HepG2 (cell line): ENCODE results near the gene F12. TPM values are rescaled to one million over a fixed set of nuclear protein-coding genes. Genes with fewer than 3 reads are reported as not detected.

Experiments used
- AKAP8 ChIP-seq: sonication (generic); formaldehyde crosslinking; IDR thresholded peaks from 2 replicates; pipeline ENCODE4 v1.5.1; 2020; ENCODE audit warnings: mild to moderate bottlenecking, missing genetic modification reagents
- FOXJ3 ChIP-seq: sonication (generic); formaldehyde crosslinking; IDR thresholded peaks from 2 replicates; pipeline ENCODE4 v1.4.0; 2020; ENCODE audit warnings: missing genetic modification reagents, mild to moderate bottlenecking, borderline replicate concordance
- HES4 ChIP-seq: sonication (generic); formaldehyde crosslinking; IDR thresholded peaks from 2 replicates; pipeline ENCODE4 v1.9.0; 2021; ENCODE audit warnings: mild to moderate bottlenecking, missing genetic modification reagents, borderline replicate concordance
- HNRNPK ChIP-seq: fragments of 200-400 bp; formaldehyde crosslinking; IDR thresholded peaks from 2 replicates; pipeline ENCODE4 v1.6.1; 2018; ENCODE audit warnings: low read length, low read depth, moderate library complexity, mild to moderate bottlenecking; ENCODE audit not compliant: poor library complexity, severe bottlenecking
- IRX3 ChIP-seq: sonication (generic); formaldehyde crosslinking; IDR thresholded peaks from 2 replicates; pipeline ENCODE4 v1.8.1; 2023; ENCODE audit warnings: mild to moderate bottlenecking, low read depth, missing genetic modification reagents, borderline replicate concordance
- KLF16 ChIP-seq, 2 experiments: sonication (generic) in 1 of 2; formaldehyde crosslinking in 1 of 2; IDR thresholded peaks; 2 replicates each; pipeline versions ENCODE4 v1.6.1 to v1.8.0; 2016 to 2023; ENCODE audit warnings: missing genetic modification reagents in 2 of 2, missing compliant biosample characterization in 1 of 2
- MAZ ChIP-seq, 2 experiments: sonication (generic) in 1 of 2; formaldehyde crosslinking in 1 of 2; IDR thresholded peaks; 2 replicates each; pipeline versions ENCODE4 v1.5.0 to v1.6.1; 2012 to 2020; ENCODE audit warnings: low read depth in 2 of 2, mild to moderate bottlenecking in 2 of 2, borderline replicate concordance in 1 of 2, improper control_type of control experiment in 1 of 2, low read length in 1 of 2, missing genetic modification reagents in 1 of 2, moderate library complexity in 1 of 2
- PHF5A ChIP-seq: IDR thresholded peaks from one replicate; pipeline ENCODE4 v1.6.1; 2018; ENCODE audit warnings: low read depth, missing genetic modification reagents; ENCODE audit not compliant: unreplicated experiment
- PREB ChIP-seq: sonication (generic); formaldehyde crosslinking; IDR thresholded peaks from 2 replicates; pipeline ENCODE4 v1.4.0; 2020; ENCODE audit warnings: missing genetic modification reagents
- PTBP1 ChIP-seq: fragments of 200-400 bp; formaldehyde crosslinking; IDR thresholded peaks from 2 replicates; pipeline ENCODE4 v1.6.1; 2018; ENCODE audit warnings: low read length, low read depth; ENCODE audit not compliant: poor library complexity, severe bottlenecking
- RARG ChIP-seq: sonication (generic); formaldehyde crosslinking; IDR thresholded peaks from 2 replicates; pipeline ENCODE4 v1.4.0; 2020; ENCODE audit warnings: low read depth, mild to moderate bottlenecking, missing genetic modification reagents
- SPEN ChIP-seq: sonication (generic); formaldehyde crosslinking; IDR thresholded peaks from 2 replicates; pipeline ENCODE4 v1.5.1; 2020; ENCODE audit warnings: low read depth, mild to moderate bottlenecking, missing genetic modification reagents
- TFDP2 ChIP-seq: sonication (generic); formaldehyde crosslinking; IDR thresholded peaks from 2 replicates; pipeline ENCODE4 v1.4.0; 2020; ENCODE audit warnings: missing genetic modification reagents
- ZGPAT ChIP-seq: IDR thresholded peaks from 2 replicates; pipeline ENCODE4 v1.6.1; 2016; ENCODE audit warnings: mild to moderate bottlenecking
- ZMYM4 ChIP-seq: sonication (generic); formaldehyde crosslinking; IDR thresholded peaks from 2 replicates; pipeline ENCODE4 v1.8.1; 2023; ENCODE audit warnings: mild to moderate bottlenecking, missing genetic modification reagents
- ZNF333 ChIP-seq: sonication (generic); formaldehyde crosslinking; IDR thresholded peaks from 2 replicates; pipeline ENCODE4 v1.4.0; 2020; ENCODE audit warnings: mild to moderate bottlenecking, missing genetic modification reagents, borderline replicate concordance
- ZNF557 ChIP-seq: sonication (generic); formaldehyde crosslinking; IDR thresholded peaks from 2 replicates; pipeline ENCODE4 v1.4.0; 2020; ENCODE audit warnings: missing genetic modification reagents
- ZNF563 ChIP-seq: sonication (generic); formaldehyde crosslinking; IDR thresholded peaks from 2 replicates; pipeline ENCODE4 v1.8.0; 2022; ENCODE audit warnings: mild to moderate bottlenecking, moderate library complexity, missing genetic modification reagents
- ZNF629 ChIP-seq: sonication (generic); formaldehyde crosslinking; conservative IDR thresholded peaks from 2 replicates; pipeline ENCODE4 v1.5.0; 2020; ENCODE audit warnings: missing genetic modification reagents
- polyA plus RNA-seq, 8 experiments: library from polyadenylated mRNA; depleted of rRNA in 3 of 8; stranded (reverse) in 7 of 8; unstranded in 1 of 8; fragments of >200 nt; fragmentation: Illumina TruSeq in 4 of 8; extraction: Trizol in 4 of 8; gene quantifications; 2 replicates each; pipeline versions ENCODE4 v1.2.1 to v1.2.3, GENCODE V29; 2011 to 2016; ENCODE audit warnings: low read depth in 4 of 8, missing spikeins in 1 of 8, mixed read lengths in 1 of 8; ENCODE audit not compliant: insufficient read depth in 1 of 8
- total RNA-seq, 5 experiments: library from RNA; depleted of rRNA; stranded (reverse); fragments of >200 nt; fragmentation: Illumina TruSeq; extraction: Trizol; gene quantifications; 2 replicates each; pipeline ENCODE4 v1.2.3, GENCODE V29; 2016; ENCODE audit warnings: low read depth in 1 of 5
- TF ChIP-seq, protein P1 (sequence below): sonication (generic); formaldehyde crosslinking; IDR thresholded peaks from 2 replicates; pipeline ENCODE4 v1.5.0; 2020; ENCODE audit warnings: missing genetic modification reagents
- TF ChIP-seq, protein P2 (sequence below): sonication (generic); formaldehyde crosslinking; IDR thresholded peaks from 2 replicates; pipeline ENCODE4 v1.4.0; 2020; ENCODE audit warnings: missing genetic modification reagents
- TF ChIP-seq, protein P3 (sequence below): sonication (generic); formaldehyde crosslinking; IDR thresholded peaks from 2 replicates; pipeline ENCODE4 v1.4.0; 2020; ENCODE audit warnings: mild to moderate bottlenecking, missing genetic modification reagents

F12 gene
- total and polyA plus RNA-seq, 2 of the 13 experiments (the other 11 are each of a cell fraction or from before 2014, with no cell fraction given): 2.5 to 3.0 TPM

GRCh38 chr5:177370488-177371119 is 38.8 kb downstream of the F12 start (continued):
- TF ChIP-seq, protein P1, sequence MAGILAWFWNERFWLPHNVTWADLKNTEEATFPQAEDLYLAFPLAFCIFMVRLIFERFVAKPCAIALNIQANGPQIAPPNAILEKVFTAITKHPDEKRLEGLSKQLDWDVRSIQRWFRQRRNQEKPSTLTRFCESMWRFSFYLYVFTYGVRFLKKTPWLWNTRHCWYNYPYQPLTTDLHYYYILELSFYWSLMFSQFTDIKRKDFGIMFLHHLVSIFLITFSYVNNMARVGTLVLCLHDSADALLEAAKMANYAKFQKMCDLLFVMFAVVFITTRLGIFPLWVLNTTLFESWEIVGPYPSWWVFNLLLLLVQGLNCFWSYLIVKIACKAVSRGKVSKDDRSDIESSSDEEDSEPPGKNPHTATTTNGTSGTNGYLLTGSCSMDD: no peak
- TF ChIP-seq HNRNPK: no peak
- peak; percentile 29 for TF ChIP-seq PHF5A (CRISPR knock-in tag)
- no peak for TF ChIP-seq PREB (CRISPR knock-in tag)
- no peak; the same call in 1 of the 2 replicates for TF ChIP-seq IRX3 (CRISPR knock-in tag)
- peak; percentile 77; the same call in 1 of the 2 replicates for TF ChIP-seq MAZ (IDR thresholded peaks at IDR 0.05; ENCODE audit: borderline replicate concordance, low read depth, low read length)
- no peak; the same call in 1 of the 2 replicates for TF ChIP-seq MAZ (CRISPR knock-in tag; IDR thresholded peaks at IDR 0.05; ENCODE audit: low read depth)
- no peak for TF ChIP-seq PTBP1
- TF ChIP-seq ZMYM4 (CRISPR knock-in tag): peak; percentile 60
- peak in 1 of 2 experiments; percentile 80; a peak in 2 of 4 replicates for TF ChIP-seq KLF16 (CRISPR knock-in tag; IDR thresholded peaks at IDR 0.05)
- TF ChIP-seq HES4 (CRISPR knock-in tag): no peak
- TF ChIP-seq ZNF333 (CRISPR knock-in tag): no peak
- 0 out of 2 replicates have a peak, but pooled peaks have one; percentile 32 for TF ChIP-seq FOXJ3 (CRISPR knock-in tag)
- TF ChIP-seq ZNF629 (CRISPR knock-in tag): 0 out of 2 replicates have a peak, but pooled peaks have one; percentile 6
- 0 out of 2 replicates have a peak, but pooled peaks have one; percentile 65 for TF ChIP-seq ZNF557 (CRISPR knock-in tag)
- TF ChIP-seq, protein P2, sequence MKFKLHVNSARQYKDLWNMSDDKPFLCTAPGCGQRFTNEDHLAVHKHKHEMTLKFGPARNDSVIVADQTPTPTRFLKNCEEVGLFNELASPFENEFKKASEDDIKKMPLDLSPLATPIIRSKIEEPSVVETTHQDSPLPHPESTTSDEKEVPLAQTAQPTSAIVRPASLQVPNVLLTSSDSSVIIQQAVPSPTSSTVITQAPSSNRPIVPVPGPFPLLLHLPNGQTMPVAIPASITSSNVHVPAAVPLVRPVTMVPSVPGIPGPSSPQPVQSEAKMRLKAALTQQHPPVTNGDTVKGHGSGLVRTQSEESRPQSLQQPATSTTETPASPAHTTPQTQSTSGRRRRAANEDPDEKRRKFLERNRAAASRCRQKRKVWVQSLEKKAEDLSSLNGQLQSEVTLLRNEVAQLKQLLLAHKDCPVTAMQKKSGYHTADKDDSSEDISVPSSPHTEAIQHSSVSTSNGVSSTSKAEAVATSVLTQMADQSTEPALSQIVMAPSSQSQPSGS (CRISPR knock-in tag): peak; percentile 74; the same call in 1 of the 2 replicates
- no peak for TF ChIP-seq RARG (CRISPR knock-in tag)
- peak; percentile 58; the same call in 1 of the 2 replicates for TF ChIP-seq ZNF563 (CRISPR knock-in tag)
- TF ChIP-seq, protein P3, sequence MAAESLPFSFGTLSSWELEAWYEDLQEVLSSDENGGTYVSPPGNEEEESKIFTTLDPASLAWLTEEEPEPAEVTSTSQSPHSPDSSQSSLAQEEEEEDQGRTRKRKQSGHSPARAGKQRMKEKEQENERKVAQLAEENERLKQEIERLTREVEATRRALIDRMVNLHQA (CRISPR knock-in tag): no peak
- peak; percentile 80 for TF ChIP-seq TFDP2 (CRISPR knock-in tag)
- peak; percentile 35; the same call in 1 of the 2 replicates for TF ChIP-seq ZGPAT
- TF ChIP-seq SPEN (CRISPR knock-in tag): 0 out of 2 replicates have a peak, but pooled peaks have one; percentile 16
- no peak for TF ChIP-seq AKAP8
